ENCODE results near the gene MARCHF11.

The MARCHF11 gene

GRCh38 chr5:16051246-16051755, 128.3 kb downstream of the MARCHF11 start:
- no peak for DNase-seq (ENCODE audit: low read depth)

- no peak for DNase-seq (ENCODE audit: low read depth)
Observed at GRCh38 chr5:16050414-16050813, 129.2 kb downstream of the MARCHF11 start.

- no peak for DNase-seq (ENCODE audit: low read depth)
Observed at GRCh38 chr5:16049761-16050160, 129.8 kb downstream of the MARCHF11 start.

GRCh38 chr5:16048132-16048531, 131.5 kb downstream of the MARCHF11 start:
- DNase-seq (ENCODE audit: low read depth) = no peak

GRCh38 chr5:16043349-16043965, 136.1 kb downstream of the MARCHF11 start:
- no peak for DNase-seq (ENCODE audit: low read depth)

- no peak for DNase-seq (ENCODE audit: low read depth)
Observed at GRCh38 chr5:16037121-16037845, 142.3 kb downstream of the MARCHF11 start.

GRCh38 chr5:16034319-16035001, 145.1 kb downstream of the MARCHF11 start:
- no peak for DNase-seq (ENCODE audit: low read depth)

GRCh38 chr5:16033187-16033925, 146.2 kb downstream of the MARCHF11 start:
- no peak for DNase-seq (ENCODE audit: low read depth)

GRCh38 chr5:16028708-16029107, 150.9 kb downstream of the MARCHF11 start:
- no peak for DNase-seq (ENCODE audit: low read depth)

GRCh38 chr5:16025681-16026080, 153.9 kb downstream of the MARCHF11 start:
- DNase-seq (ENCODE audit: low read depth) = no peak

GRCh38 chr5:16018970-16019369, 160.6 kb downstream of the MARCHF11 start:
- DNase-seq (ENCODE audit: low read depth) = no peak

GRCh38 chr5:16017720-16018119, 161.9 kb downstream of the MARCHF11 start:
- no peak for DNase-seq (ENCODE audit: low read depth)

Measured in stimulated activated CD8-positive, alpha-beta memory T cell treated with anti-CD3 and anti-CD28 coated beads, Interleukin-7, amount 100 ng/mL, for 24 hours (primary cell).